Uterus (tissue), 4 donors: Measurements from ENCODE around the gene SLC25A21. TPM values are rescaled to one million over a fixed set of nuclear protein-coding genes. Genes with fewer than 3 reads are reported as not detected.

Source experiments
- DNase-seq, 2 donors: peaks; one replicate each; pipeline ENCODE4 v3.0.0-alpha.2; 2019 to 2020
- H3K27ac ChIP-seq, 2 donors: fragments of 200-600 bp; sonication (generic); 1 replicate in 1 of 2; 2 replicates in 1 of 2; pipeline ENCODE4 v1.5.1; 2016 to 2018
- H3K27me3 ChIP-seq, 2 donors: fragments of 200-600 bp; sonication (generic); one replicate each; pipeline ENCODE4 v1.5.1; 2018 to 2019; ENCODE audit warnings: control low read depth in 1 of 2
- H3K36me3 ChIP-seq, 2 donors: fragments of 200-600 bp; sonication (generic); one replicate each; pipeline ENCODE4 v1.5.1; 2019; ENCODE audit warnings: control low read depth in 1 of 2
- H3K4me1 ChIP-seq, 2 donors: fragments of 200-600 bp; sonication (generic); one replicate each; pipeline ENCODE4 v1.5.1; 2018 to 2019; ENCODE audit warnings: control low read depth in 1 of 2
- H3K4me3 ChIP-seq, 2 donors: fragments of 200-600 bp; sonication (generic); 1 replicate in 1 of 2; 2 replicates in 1 of 2; pipeline ENCODE4 v1.5.1; 2018 to 2019; ENCODE audit warnings: mild to moderate bottlenecking in 1 of 2
- H3K9me3 ChIP-seq, 2 donors: fragments of 200-600 bp; sonication (generic); one replicate each; pipeline ENCODE4 v1.5.1; 2019; ENCODE audit warnings: control low read depth in 1 of 2
- POLR2A ChIP-seq, 2 donors: fragments of 450-650 bp; IDR thresholded peaks; one replicate each; pipeline ENCODE4 v1.6.1; 2016; ENCODE audit warnings: antibody characterized with exemption in 2 of 2, mild to moderate bottlenecking in 1 of 2, moderate library complexity in 1 of 2
- intact Hi-C: fragments of 100-400 bp; cut with DNase I; formaldehyde crosslinking; loops from one replicate; pipeline ENCODE4 v1.15.1; 2023; ENCODE audit warnings: low total_unique reads
- total RNA-seq, 4 donors: library from RNA; depleted of rRNA in 3 of 4; stranded (reverse); fragments of >200 nt in 3 of 4; gene quantifications; one replicate each; pipeline versions ENCODE4 v1.1.0 to v1.2.4, GENCODE V29; 2014 to 2023
- TF ChIP-seq, protein P1 (sequence below), 4 experiments: fragments of 200-600 bp in 2 of 4; fragments of 450-650 bp in 2 of 4; sonication (generic) in 2 of 4; IDR thresholded peaks; one replicate each; pipeline ENCODE4 v1.5.1; 2016 to 2019; ENCODE audit warnings: antibody characterized with exemption in 4 of 4, mild to moderate bottlenecking in 2 of 4, moderate library complexity in 1 of 4
- donor health status: DM: yes; HTN: yes; CAD: no.

SLC25A21 gene
- total RNA-seq, 4 donors from 2014 or later, result under 0.01 to 3.0 (median 2.0) TPM; not detected in 1

DNA sequence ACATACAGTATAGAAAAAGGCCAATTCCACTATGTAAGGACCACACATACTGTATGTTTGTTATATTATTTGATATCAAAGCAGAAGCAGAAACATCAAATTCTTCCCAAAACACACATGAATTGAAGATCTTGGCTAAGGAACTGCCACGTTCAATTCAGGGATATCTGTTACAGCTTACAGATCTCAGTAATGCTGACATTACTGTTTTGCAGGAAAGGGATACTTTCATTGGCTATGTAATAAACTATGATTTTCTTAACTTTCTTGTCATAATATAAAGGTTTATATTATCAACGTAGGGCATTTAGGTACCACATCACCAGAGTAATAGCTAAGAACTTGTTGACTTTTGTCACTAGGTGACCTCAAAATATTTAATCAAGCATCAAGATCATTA is 362.2 kb downstream of the SLC25A21 start:
- DNase-seq, result no peak
- TF ChIP-seq POLR2A (IDR thresholded peaks at IDR 0.05), result no peak
- TF ChIP-seq, protein P1, sequence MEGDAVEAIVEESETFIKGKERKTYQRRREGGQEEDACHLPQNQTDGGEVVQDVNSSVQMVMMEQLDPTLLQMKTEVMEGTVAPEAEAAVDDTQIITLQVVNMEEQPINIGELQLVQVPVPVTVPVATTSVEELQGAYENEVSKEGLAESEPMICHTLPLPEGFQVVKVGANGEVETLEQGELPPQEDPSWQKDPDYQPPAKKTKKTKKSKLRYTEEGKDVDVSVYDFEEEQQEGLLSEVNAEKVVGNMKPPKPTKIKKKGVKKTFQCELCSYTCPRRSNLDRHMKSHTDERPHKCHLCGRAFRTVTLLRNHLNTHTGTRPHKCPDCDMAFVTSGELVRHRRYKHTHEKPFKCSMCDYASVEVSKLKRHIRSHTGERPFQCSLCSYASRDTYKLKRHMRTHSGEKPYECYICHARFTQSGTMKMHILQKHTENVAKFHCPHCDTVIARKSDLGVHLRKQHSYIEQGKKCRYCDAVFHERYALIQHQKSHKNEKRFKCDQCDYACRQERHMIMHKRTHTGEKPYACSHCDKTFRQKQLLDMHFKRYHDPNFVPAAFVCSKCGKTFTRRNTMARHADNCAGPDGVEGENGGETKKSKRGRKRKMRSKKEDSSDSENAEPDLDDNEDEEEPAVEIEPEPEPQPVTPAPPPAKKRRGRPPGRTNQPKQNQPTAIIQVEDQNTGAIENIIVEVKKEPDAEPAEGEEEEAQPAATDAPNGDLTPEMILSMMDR (IDR thresholded peaks at IDR 0.05), result no peak
- intact Hi-C loops, result no loop called here
- H3K4me3 ChIP-seq, result no peak overlapping the region
- no peaks in the 10 kb centered on the region for H3K4me1 ChIP-seq
- no peaks in the 10 kb centered on the region for H3K36me3 ChIP-seq
- H3K27me3 ChIP-seq, result no peaks in the 10 kb centered on the region
- no peak overlapping the region for H3K27ac ChIP-seq
- no peaks in the 10 kb centered on the region for H3K9me3 ChIP-seq

DNA sequence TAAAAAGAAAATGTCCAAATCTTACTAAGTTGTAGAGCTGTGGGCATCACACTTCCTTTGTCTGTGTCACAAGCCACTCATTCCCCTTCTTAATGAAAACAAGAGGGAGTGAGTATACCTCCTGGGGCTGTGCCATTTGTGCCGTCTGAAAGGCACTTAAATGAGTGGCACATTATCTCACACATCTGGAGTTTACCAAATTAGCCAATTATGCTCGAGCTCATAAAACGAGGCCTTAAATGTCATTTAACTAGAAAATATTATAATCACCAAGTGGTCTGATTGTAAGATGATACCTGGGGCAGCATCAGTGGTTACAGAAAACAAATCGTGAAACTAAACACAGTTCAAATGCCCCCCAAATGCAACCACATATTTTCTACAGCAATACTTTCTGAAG is 364.7 kb downstream of the SLC25A21 start:
- H3K27ac ChIP-seq, result no peak overlapping the region
- intact Hi-C loops, result no loop called here
- no peaks in the 10 kb centered on the region for H3K36me3 ChIP-seq
- no peak overlapping the region for H3K4me3 ChIP-seq
- DNase-seq, result no peak
- no peaks in the 10 kb centered on the region for H3K9me3 ChIP-seq
- no peaks in the 10 kb centered on the region for H3K4me1 ChIP-seq
- no peak for TF ChIP-seq POLR2A (IDR thresholded peaks at IDR 0.05)
- TF ChIP-seq, protein P1 (IDR thresholded peaks at IDR 0.05), result no peak
- H3K27me3 ChIP-seq, result no peaks in the 10 kb centered on the region

DNA sequence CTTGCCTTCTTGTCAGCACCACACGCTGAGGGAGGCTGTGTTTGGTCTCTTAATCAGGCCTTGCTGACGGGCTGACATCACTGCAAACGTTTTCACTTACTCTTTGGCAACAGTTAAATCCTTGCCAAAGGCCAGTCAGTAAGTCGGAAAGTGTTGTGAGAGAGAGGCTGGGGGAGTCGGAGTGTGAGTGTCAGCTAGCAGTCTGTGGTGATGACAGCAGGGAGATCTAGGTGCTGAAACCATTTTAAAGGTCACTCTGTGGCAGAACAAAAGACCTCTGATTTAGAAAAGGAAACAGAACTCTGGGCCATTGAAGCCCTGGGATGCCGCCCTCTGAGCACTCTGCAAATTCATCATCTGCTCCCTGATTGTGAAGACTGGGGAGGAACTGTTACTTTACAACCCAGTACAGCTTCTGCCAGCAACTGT is 367.3 kb downstream of the SLC25A21 start:
- no peak for DNase-seq
- TF ChIP-seq, protein P1 (IDR thresholded peaks at IDR 0.05), result no peak
- no peak for TF ChIP-seq POLR2A (IDR thresholded peaks at IDR 0.05)
- intact Hi-C loops, result no loop called here

DNA sequence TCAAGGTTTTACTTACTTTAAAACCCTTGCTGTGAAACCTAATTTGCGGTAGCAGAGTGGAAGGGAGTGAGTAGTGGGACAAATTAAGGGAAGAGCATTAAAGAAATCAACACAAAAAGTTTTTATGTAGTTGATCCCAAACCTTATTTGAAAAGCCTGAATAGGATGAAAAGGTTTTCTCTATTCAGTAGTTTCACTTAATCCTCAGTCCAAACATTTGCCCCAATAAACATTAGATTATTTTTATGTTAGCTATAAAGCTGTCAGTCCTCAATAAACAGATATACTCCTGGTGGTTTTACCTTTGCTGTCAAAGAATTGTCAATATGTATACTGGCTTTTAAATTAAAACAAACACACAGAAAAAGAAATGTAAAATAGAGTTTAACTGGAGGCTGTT is 374.8 kb downstream of the SLC25A21 start:
- DNase-seq, result no peak
- TF ChIP-seq, protein P1 (IDR thresholded peaks at IDR 0.05), result no peak
- no peak for TF ChIP-seq POLR2A (IDR thresholded peaks at IDR 0.05)

More for the DNA sequence above, 367.3 kb downstream of the SLC25A21 start:
- Histone ChIP-seq H3K9me3 (no peaks in the 10 kb centered on the region), H3K4me3 (no peak overlapping the region), H3K4me1 (no peaks in the 10 kb centered on the region), H3K27ac (no peak overlapping the region), H3K27me3 (no peaks in the 10 kb centered on the region), H3K36me3 (no peaks in the 10 kb centered on the region)

DNA sequence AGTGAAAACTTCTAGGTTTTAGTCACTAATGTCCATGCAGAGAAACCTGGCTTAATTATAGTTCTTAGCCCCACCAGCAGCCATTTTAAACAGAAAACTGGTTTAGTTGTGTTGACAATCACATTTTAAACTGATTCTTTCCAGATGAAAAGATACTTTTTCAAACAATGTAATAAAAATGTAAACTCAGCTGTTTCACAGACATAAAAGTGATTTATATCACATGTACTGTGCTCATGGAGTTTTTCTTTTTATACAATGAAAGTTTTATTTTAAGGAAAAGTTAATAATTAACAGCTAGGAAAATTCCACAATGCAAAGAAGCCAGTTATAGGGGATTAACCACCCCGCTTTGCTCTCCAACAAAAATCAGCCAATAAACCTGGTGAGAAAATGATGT is 381.0 kb downstream of the SLC25A21 start:
- Histone ChIP-seq H3K9me3 (no peaks in the 10 kb centered on the region), H3K4me1 (no peaks in the 10 kb centered on the region), H3K36me3 (no peaks in the 10 kb centered on the region), H3K27ac (no peak overlapping the region), H3K27me3 (no peaks in the 10 kb centered on the region), H3K4me3 (no peak overlapping the region)
- intact Hi-C loops, result no loop called here
- no peak for DNase-seq
- TF ChIP-seq POLR2A (IDR thresholded peaks at IDR 0.05), result no peak
- TF ChIP-seq, protein P1 (IDR thresholded peaks at IDR 0.05), result no peak

More for the DNA sequence above, 374.8 kb downstream of the SLC25A21 start:
- H3K27me3 ChIP-seq, result no peaks in the 10 kb centered on the region
- H3K4me3 ChIP-seq, result no peak overlapping the region
- no peaks in the 10 kb centered on the region for H3K4me1 ChIP-seq
- H3K36me3 ChIP-seq, result no peaks in the 10 kb centered on the region
- intact Hi-C loops, result no loop called here
- no peaks in the 10 kb centered on the region for H3K9me3 ChIP-seq
- no peak overlapping the region for H3K27ac ChIP-seq
